ENCODE results near the gene SI.
"Not testable (repeated sequence)": the region's sequence is repeated elsewhere in the genome, so short reads cannot be mapped to it uniquely, and the experiment has no call there.

SI gene

GRCh38 chr3:165078293-165078692 lies at the start of gene SI:
SI (minus strand) TSS chr3:165078496; CDS start chr3:165076012, 2,484 bp downstream.
- no peak for DNase-seq

- DNase-seq: no peak
Measured at GRCh38 chr3:165125836-165126235, 47.5 kb upstream of the SI start.

DNA sequence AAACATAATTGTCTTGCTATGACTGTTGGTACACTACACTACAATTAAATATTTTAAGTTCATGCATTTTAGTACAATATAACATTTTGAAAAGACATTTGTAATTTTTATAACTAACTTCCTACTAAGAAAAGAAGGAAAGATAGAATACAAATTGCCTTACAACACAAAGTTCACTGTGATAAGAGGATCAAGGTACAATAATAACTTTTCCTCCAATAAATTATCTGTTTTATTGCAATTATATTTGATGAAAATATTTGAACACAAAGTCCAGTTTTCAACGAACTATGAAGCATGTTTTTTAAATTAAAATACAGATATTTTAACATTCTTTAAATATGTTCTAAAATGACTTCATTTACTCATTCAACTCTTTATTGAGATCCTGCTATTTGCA lies 33.1 kb upstream of the SI start:
- DNase-seq: no peak

- DNase-seq: no peak
Measured at GRCh38 chr3:165103616-165104015, 25.3 kb upstream of the SI start.

DNA sequence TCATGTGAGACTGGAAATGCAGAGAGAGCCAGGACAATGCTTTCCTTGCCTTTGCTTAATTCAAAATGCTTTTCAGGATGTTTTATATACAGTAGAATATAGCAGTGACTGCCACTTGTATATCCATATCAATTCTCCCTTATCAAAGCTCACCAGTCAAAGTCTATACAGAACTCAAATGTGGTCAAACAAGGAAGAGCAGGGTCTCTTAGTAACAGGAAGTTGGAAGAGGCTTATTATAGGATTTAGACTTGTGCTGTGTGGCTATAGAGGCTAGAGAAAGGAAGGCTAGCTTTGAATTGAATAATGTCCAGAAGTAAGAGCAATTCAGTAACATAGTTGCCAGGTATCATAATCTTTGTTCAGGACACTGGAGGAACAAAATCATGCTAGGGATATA lies 4.4 kb upstream of the SI start:
- DNase-seq: no peak

DNA sequence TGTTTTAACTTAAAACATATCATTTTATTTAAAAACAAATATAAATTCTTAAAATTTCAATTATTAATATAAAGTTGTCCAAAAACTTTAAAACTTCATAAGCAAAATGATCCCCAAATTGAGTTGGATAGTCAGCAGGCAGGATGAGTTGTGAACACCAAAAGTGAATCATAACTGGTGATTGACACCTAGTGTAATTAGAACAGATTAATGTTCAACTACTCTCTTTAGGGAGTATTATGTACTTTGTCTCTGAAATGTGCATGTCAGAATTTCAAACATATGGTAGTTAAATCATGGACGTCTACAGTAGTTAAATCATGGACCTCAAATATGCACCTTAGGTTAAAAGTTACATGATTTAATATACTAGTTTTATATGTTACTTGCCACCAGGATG lies 2.9 kb upstream of the SI start:
- no peak for DNase-seq

- no peak for DNase-seq
Measured at GRCh38 chr3:165075695-165076094, 2.6 kb downstream of the SI start.

DNA sequence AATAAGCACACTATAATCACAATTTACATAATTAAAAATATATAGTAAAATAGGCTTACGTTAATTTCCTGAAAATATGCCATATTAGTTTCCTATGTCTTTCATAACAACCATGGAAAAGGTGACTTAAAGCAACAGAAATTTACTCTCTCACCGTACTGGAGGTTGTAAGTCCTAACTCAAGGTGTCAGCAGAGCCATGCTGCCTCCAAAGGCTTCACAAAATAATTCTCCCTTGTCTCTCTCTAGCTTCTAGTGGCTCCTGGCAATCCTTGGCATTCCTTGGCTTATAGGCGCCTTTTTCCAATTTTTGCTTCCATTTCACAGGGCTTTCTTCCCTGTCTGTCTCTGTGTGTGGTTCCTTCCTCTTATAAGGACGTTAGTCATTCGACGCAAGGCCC lies 7.6 kb downstream of the SI start:
- no peak for DNase-seq

- DNase-seq: no peak
Measured at GRCh38 chr3:165056510-165056909, 21.8 kb downstream of the SI start.

GRCh38 chr3:165040186-165040585 lies 38.1 kb downstream of the SI start:
- DNase-seq: no peak

GRCh38 chr3:165011557-165011956 lies 66.7 kb downstream of the SI start:
- DNase-seq: no peak

- DNase-seq: no peak
Measured at GRCh38 chr3:164984947-164985346, 93.3 kb downstream of the SI start.

GRCh38 chr3:164962610-164963009 lies 115.7 kb downstream of the SI start:
- no peak for DNase-seq

- no peak for DNase-seq
Measured at GRCh38 chr3:164952966-164953365, 125.3 kb downstream of the SI start.

DNA sequence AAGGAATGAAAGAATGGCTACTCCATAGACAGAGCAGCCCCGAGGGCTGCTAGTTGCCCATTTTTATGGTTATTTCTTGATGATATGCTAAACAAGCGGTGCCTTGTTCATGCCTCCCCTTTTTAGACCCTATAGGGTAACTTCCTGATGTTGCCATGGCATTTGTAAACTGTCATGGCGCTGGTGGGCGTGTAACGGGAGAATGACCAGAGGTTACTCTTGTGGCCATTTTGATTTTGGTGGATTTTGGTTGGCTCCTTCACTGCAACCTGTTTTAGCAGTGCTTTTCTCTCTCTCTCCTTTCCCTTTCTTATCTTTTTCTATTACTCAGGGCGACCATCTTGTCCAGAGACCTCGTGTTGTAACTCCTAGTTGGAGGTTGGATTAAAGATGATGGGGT lies 126.9 kb downstream of the SI start:
- DNase-seq: not testable (repeated sequence)

DNA sequence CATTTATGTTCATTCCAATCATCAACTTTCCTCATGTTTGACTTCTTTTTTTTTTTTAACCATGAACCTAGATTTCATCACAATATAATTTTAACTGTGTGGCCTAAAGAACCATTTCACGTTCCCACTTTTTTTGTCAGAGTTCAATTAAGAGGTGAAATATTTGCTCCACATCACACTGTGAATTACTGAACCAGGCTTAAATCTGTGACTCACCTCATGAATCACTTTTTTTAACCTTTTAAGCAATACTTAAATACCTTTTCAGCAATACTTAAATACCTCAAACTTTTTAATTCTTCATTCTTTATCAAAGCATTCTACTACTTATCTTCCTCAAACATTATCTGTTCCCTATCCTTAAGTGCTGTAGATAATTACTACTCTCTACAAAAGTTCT lies 137.6 kb downstream of the SI start:
- DNase-seq: no peak

GRCh38 chr3:164929642-164930041 lies 148.7 kb downstream of the SI start:
- no peak for DNase-seq

All from SIG-M5 (cell line).